AG04450 (cell line): Measurements from ENCODE around the gene UBE2L5. TPM values are rescaled to one million over a fixed set of nuclear protein-coding genes. Genes with fewer than 3 reads are reported as not detected.
A peak's percentile ranks its signal among the peaks of the same experiment; 100 is the strongest.

ENCODE experiments used
- CTCF ChIA-PET: fragments of 300-600, 350-600 bp; formaldehyde crosslinking; extraction: SDS; loops from one replicate; lab custom pipeline; 2022; ENCODE audit warnings: antibody characterized with exemption, inconsistent platforms; lab: Charles Lee
- POLR2A ChIA-PET: fragments of 350-600 bp; formaldehyde crosslinking; extraction: SDS; loops from one replicate; lab custom pipeline; 2021; ENCODE audit warnings: antibody characterized with exemption, inconsistent platforms; lab: Yijun Ruan, JAX
- DNase-seq: peaks from one replicate; pipeline ENCODE4 v3.0.0-alpha.2; 2011; ENCODE audit warnings: low read depth, low spot score
- H3K27ac ChIP-seq: one replicate; pipeline ENCODE4 v1.5.1; 2012; ENCODE audit warnings: low read depth, low read length, control low read depth
- H3K27me3 ChIP-seq: one replicate; pipeline ENCODE4 v1.6.0; 2012; ENCODE audit warnings: low read length; ENCODE audit not compliant: control insufficient read depth, insufficient read depth
- H3K4me3 ChIP-seq: 2 replicates; pipeline ENCODE4 v1.5.1; 2011; ENCODE audit warnings: mild to moderate bottlenecking, low read depth, low read length, control low read depth
- H3K9me3 ChIP-seq: 2 replicates; pipeline ENCODE4 v1.5.1; 2012; ENCODE audit warnings: low read length; ENCODE audit not compliant: control insufficient read depth, insufficient read depth
- CTCF ChIP-seq: IDR thresholded peaks from 2 replicates; pipeline ENCODE4 v1.5.1; 2011; ENCODE audit warnings: low read depth, low read length, control low read depth, inconsistent platforms
- polyA minus RNA-seq: library from RNA; depleted of rRNA, polyadenylated mRNA; stranded (reverse); fragments of >200 nt; gene quantifications from 2 replicates; pipeline ENCODE4 v1.2.3, GENCODE V29; 2011; rRNA and poly(A)+ RNA removed
- polyA plus RNA-seq: library from polyadenylated mRNA; depleted of rRNA; stranded (reverse); fragments of >200 nt; gene quantifications from 2 replicates; pipeline ENCODE4 v1.2.3, GENCODE V29; 2011; rRNA removed

Gene UBE2L5
- 0.56 and 0.81 TPM in 2 replicates for polyA plus RNA-seq
- polyA minus RNA-seq: not detected in 2 replicates

DNA sequence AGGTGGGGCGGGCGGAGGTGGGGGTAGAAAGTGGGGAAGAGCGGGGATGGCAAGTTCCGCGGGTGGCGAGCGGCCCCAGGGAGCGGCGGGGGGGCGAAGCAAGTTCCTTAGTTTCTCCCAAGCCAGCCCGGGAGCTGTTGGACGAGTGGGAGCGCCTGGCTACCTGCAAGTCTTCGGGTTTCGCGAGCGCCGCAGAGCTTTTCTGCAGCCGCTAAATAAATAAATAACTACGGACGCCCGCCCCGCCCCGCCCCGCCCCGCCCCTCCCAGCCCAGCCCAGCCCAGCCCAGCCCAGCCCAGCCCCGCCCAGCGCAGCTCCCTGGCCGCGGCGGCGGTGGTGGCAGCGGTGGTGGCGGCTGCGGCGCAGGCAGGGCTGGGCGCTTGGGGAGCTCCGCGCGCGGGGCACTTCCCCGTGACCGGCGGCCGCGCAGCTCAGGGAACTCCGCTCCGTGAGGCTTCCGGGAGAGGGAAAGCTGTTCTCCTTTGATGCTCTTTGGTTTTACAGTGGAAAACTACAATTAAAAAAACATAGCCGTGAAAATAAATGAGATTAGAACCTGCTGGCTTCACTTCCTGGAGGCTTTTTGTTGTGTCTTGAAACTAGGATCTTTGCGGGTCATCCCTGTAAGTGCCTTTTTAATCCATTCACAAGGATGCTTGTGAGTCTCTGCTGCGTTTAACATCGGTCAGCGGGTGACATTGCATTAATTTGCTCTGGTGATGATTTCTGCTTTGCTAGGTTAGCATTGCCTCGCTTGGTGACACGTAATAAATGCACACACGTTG lies at the start of gene UBE2L5:
Gene UBE2L5, plus strand, starts transcription at position 440 of the 786 bp plus-strand sequence. CDS start 5,498 bp downstream, outside the sequence.
- Histone ChIP-seq H3K9me3 (no peaks in the 10 kb centered on the region), H3K4me3 (peak within 1 kb of the TSS; percentile 68), H3K27me3 (no peaks in the 10 kb centered on the region), H3K27ac (peak within 1 kb of the TSS; percentile 88)
- ChIA-PET CTCF (interaction anchor here (0.6 to 1.5 kb wide), 2 partner anchors 17 to 47 kb away, joined by 3 read pairs; no protein-coding TSS in a partner anchor), POLR2A (interaction anchor here (0.5 to 1.3 kb wide), 11 partner anchors 23 to 296 kb away, joined by 3 to 7 read pairs (median 4); partner anchors contain the start of gene HMGB1)
- no peak for TF ChIP-seq CTCF
- peak; percentile 38 for DNase-seq

DNA sequence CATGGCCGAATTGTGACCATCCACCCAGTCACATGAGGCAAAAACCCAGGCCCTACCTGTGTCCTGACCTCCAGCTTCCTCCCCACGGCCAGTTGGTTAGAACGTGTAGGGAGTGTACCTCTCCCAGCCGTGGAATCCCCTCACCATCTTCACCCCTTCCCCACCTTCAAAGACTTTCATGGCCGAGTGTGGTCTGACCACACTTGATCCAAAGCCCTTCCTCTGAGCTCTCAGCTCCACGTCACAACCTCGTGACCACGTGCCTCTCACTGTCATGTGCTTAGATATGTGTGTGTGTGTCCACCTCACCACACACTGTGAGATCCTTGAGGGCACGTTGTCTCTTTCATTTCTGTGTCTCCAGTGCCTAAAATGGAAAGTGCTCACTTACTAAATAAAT lies 48.6 kb upstream of the UBE2L5 start:
- no peaks in the 10 kb centered on the region for H3K27me3 ChIP-seq
- no peak for DNase-seq
- no peaks in the 10 kb centered on the region for H3K9me3 ChIP-seq
- POLR2A ChIA-PET: interaction anchor here (0.5 kb wide), 1 partner anchor 12 kb away, joined by 4 read pairs; no protein-coding TSS in a partner anchor
- H3K4me3 ChIP-seq: no peak overlapping the region
- H3K27ac ChIP-seq: no peak overlapping the region
- CTCF ChIA-PET: no interaction called here
- TF ChIP-seq CTCF: no peak

DNA sequence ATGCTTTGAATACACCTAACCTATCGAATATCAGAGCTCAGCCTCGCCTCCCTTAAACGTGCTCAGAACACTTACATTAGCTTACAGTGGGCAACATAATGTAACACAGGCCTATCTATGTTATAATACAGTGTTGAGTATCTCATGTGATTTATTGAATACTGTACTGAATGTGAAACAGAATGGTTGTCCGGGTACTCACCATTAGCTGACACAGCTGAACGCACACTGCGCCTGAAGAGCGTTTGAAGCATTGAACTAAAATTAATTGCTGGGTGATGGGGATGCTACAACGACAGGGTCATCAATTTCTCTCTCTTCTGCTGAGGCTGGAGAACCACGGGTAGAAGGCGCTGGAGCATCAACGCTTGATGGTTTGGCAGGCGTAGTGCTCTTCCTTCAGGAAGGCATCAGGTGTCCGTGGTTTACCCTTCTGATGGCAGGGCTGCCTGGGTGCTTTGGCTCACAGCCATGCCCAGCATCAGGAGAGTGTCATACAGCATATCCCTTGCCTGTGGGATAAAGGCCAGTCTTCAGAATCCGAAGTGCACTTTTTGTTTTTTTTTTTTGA lies 46.9 kb upstream of the UBE2L5 start:
- no peak overlapping the region for H3K27ac ChIP-seq
- H3K9me3 ChIP-seq: no peaks in the 10 kb centered on the region
- ChIA-PET POLR2A (no interaction called here), CTCF (interaction anchor here (0.6 kb wide), 1 partner anchor 47 kb away, joined by 3 read pairs; no protein-coding TSS in a partner anchor)
- TF ChIP-seq CTCF: no peak
- no peaks in the 10 kb centered on the region for H3K27me3 ChIP-seq
- no peak for DNase-seq
- H3K4me3 ChIP-seq: no peak overlapping the region

DNA sequence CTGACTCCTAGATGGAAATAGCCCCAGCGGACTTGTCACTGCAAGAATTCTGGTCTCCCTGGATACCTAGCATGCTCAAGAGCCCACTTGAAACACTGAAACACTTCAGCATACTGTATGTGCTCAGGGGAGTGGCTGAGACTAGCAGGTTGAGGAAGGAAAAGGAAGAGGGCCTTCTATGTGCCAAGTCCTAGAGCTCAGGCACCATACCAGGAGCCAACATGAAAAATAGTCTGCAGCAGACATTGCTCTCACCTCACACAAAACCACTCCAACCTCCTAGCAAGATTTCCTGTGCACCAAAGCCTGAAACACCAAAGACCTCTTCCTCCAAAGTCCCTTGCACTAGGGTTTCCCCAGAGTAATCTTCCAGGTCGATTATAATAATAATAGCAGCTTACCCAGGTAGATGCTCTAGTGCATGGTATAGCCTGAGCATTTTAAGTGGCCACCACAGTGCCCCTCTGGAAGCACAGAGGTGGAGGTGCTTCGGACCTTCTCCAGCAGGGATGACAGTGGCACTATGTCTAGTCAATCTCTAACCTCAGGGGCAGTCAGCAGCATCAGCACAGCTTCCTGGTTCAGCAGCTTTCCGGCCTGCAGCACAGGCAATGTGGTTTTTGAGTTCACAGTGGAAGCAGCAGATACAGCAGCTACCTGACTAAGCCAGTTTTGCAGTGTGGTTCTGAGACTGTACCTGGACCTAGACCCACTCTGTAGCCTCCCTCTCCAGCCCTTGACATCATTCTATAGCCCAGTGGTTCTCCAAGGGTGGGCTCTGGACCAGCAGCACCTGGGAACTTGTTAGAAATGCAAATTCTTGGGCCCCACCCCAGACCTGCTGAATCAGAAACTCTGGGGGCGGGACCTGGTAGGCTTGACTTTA lies 45.6 kb upstream of the UBE2L5 start:
- ChIA-PET CTCF (no interaction called here), POLR2A (no interaction called here)
- TF ChIP-seq CTCF: no peak
- Histone ChIP-seq H3K27ac (no peak overlapping the region), H3K4me3 (no peak overlapping the region), H3K27me3 (no peaks in the 10 kb centered on the region), H3K9me3 (no peaks in the 10 kb centered on the region)
- no peak for DNase-seq
